ENCODE results near the gene B4GAT1.

DNA sequence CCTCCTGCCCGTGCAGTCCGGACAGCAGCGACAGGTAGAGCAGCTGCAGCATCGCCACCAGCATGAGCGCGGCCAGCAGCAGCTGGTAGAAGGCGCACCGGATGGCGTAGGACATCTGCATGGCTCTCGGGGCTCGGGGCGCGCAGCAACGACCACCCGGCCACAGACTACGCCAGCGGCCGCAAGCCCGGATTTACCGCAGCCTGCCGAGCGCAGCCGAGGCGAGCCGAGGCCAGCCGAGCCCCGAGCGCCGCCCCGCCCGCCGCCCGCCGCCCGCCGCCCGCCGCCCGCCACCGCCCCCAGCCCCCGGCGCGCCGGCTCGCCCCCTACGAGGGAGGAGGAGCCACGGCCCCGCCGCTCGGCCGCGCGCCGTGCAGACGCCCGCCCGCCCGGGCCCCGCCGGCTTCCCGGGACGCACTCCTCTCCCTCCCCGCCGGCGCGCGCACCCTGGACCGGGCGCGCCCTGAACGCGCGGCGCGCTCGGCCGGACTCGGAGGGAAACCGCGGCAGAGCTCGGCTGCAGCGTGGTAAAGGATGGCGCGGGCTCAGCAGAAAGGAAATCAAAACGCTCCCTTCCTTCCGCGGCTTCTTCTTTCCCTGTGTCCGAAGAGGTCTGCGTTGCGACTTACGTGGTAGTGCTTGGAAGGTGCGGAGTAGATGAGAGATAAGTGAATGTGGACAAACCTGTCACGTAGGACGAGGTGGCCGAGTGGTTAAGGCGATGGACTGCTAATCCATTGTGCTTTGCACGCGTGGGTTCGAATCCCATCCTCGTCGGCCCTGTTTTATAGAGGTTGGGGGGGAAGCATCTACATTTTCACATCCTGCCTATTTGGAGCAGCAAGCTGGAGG, at the start of gene B4GAT1:
- TF ChIP-seq POLR2AphosphoS5 (IDR thresholded peaks at IDR 0.05): peak; percentile 35
- TF ChIP-seq CTCF (IDR thresholded peaks at IDR 0.05): no peak

Data from gastroesophageal sphincter (tissue), 3 donors.